ENCODE measurements around the gene ZNF534. TPM values are rescaled to one million over a fixed set of nuclear protein-coding genes. Genes with fewer than 3 reads are reported as not detected.

ZNF534 gene
- polyA plus RNA-seq (2013, experiment 1 of 2) = 0.14 TPM
- polyA plus RNA-seq (2013, experiment 2 of 2) = 0.15 TPM

GRCh38 chr19:52428937-52429336 lies at the start of gene ZNF534:
Gene ZNF534 (plus strand): TSS chr19:52429148. CDS start chr19:52431475, 2,327 bp downstream.
- WGBS, 2 donors (ENCODE audit: extremely low coverage in 2 of 2, insufficient read length in 2 of 2, insufficient replicate concordance in 1 of 2) = no CpG with 5 or more reads among the region's 27 CpGs
- no peak within 1 kb of the TSS for H4K91ac ChIP-seq (ENCODE audit: low read depth, low read length, poor library complexity)

GRCh38 chr19:52391135-52391534 lies 37.8 kb upstream of the ZNF534 start:
- Histone ChIP-seq H3K18ac (ENCODE audit: low read length) (no peak overlapping the region), H3K79me1 (ENCODE audit: low read depth, low read length) (no peaks in the 10 kb centered on the region), H3K4me3 (ENCODE audit: low read length in 2 of 2) (no peak overlapping the region), H2AK5ac (ENCODE audit: low read depth, low read length) (no peak overlapping the region), H3K14ac (ENCODE audit: low read length) (no peak overlapping the region), H3K27me3 (ENCODE audit: control insufficient read depth in 3 of 3, insufficient read depth in 3 of 3, low read depth in 1 of 3, low read length in 3 of 3) (no peaks in the 10 kb centered on the region), H3K4me2 (ENCODE audit: insufficient read depth, low read length, poor library complexity, severe bottlenecking) (no peak overlapping the region), H2BK15ac (ENCODE audit: low read length) (no peak overlapping the region), H4K91ac (ENCODE audit: low read depth, low read length, poor library complexity) (no peak overlapping the region), H4K8ac (ENCODE audit: low read depth, low read length) (no peak overlapping the region), H2BK12ac (ENCODE audit: low read length) (no peak overlapping the region), H3K4me1 (ENCODE audit: control insufficient read depth in 2 of 2, insufficient read depth in 1 of 2, low read depth in 1 of 2, low read length in 2 of 2) (no peaks in the 10 kb centered on the region), H2AFZ (ENCODE audit: low read length) (no peak overlapping the region), H3K27ac (replicated peaks; ENCODE audit: low read length) (no peak overlapping the region), H3K9ac (ENCODE audit: low read depth, low read length, poor library complexity) (no peak overlapping the region), H3K23ac (ENCODE audit: low read depth, low read length, poor library complexity) (no peak overlapping the region), H2BK120ac (ENCODE audit: low read depth, low read length) (no peak overlapping the region), H3K36me3 (replicated peaks in 1 of 2; ENCODE audit: control insufficient read depth in 2 of 2, insufficient read depth in 2 of 2, low read length in 2 of 2) (peaks cover 6 to 71% of the 10 kb centered on the region in 2 donors), H3K4ac (ENCODE audit: low read length) (no peak overlapping the region), H2BK5ac (ENCODE audit: low read length) (no peak overlapping the region), H3K9me3 (replicated peaks in 1 of 2; ENCODE audit: control insufficient read depth in 2 of 2, insufficient read depth in 1 of 2, low read depth in 1 of 2, low read length in 2 of 2) (peaks cover 21 to 78% of the 10 kb centered on the region in 2 donors)
- DNase-seq (ENCODE audit: low spot score) = no peak
- no CpG with 5 or more reads among the region's 1 CpG for WGBS, 2 donors (ENCODE audit: extremely low coverage in 2 of 2, insufficient read length in 2 of 2, insufficient replicate concordance in 1 of 2)

More at GRCh38 chr19:52428937-52429336, at the start of gene ZNF534:
- peaks cover 5 to 14% of the 10 kb centered on the region in 2 donors for H3K9me3 ChIP-seq (replicated peaks in 1 of 2; ENCODE audit: control insufficient read depth in 2 of 2, insufficient read depth in 1 of 2, low read depth in 1 of 2, low read length in 2 of 2)
- no peak for DNase-seq (ENCODE audit: low spot score)
- no peak within 1 kb of the TSS for H3K23ac ChIP-seq (ENCODE audit: low read depth, low read length, poor library complexity)
- no peaks in the 10 kb centered on the region for H3K27me3 ChIP-seq (ENCODE audit: control insufficient read depth in 3 of 3, insufficient read depth in 3 of 3, low read depth in 1 of 3, low read length in 3 of 3)
- H3K4me1 ChIP-seq (ENCODE audit: control insufficient read depth in 2 of 2, insufficient read depth in 1 of 2, low read depth in 1 of 2, low read length in 2 of 2) = no peaks in the 10 kb centered on the region
- no peaks in the 10 kb centered on the region for H3K36me3 ChIP-seq (replicated peaks in 1 of 2; ENCODE audit: control insufficient read depth in 2 of 2, insufficient read depth in 2 of 2, low read length in 2 of 2)
- H2BK120ac ChIP-seq (ENCODE audit: low read depth, low read length) = no peak within 1 kb of the TSS
- H2BK15ac ChIP-seq (ENCODE audit: low read length) = no peak within 1 kb of the TSS
- H3K4me3 ChIP-seq (ENCODE audit: low read length in 2 of 2) = no peak within 1 kb of the TSS
- no peak within 1 kb of the TSS for H3K4me2 ChIP-seq (ENCODE audit: insufficient read depth, low read length, poor library complexity, severe bottlenecking)
- H2AFZ ChIP-seq (ENCODE audit: low read length) = no peak within 1 kb of the TSS
- no peak within 1 kb of the TSS for H2AK5ac ChIP-seq (ENCODE audit: low read depth, low read length)
- no peak within 1 kb of the TSS for H2BK5ac ChIP-seq (ENCODE audit: low read length)
- no peak within 1 kb of the TSS for H3K14ac ChIP-seq (ENCODE audit: low read length)
- H3K18ac ChIP-seq (ENCODE audit: low read length) = no peak within 1 kb of the TSS
- no peak within 1 kb of the TSS for H4K8ac ChIP-seq (ENCODE audit: low read depth, low read length)
- H2BK12ac ChIP-seq (ENCODE audit: low read length) = no peak within 1 kb of the TSS
- H3K9ac ChIP-seq (ENCODE audit: low read depth, low read length, poor library complexity) = no peak within 1 kb of the TSS
- no peak within 1 kb of the TSS for H3K27ac ChIP-seq (replicated peaks; ENCODE audit: low read length)
- H3K79me1 ChIP-seq (ENCODE audit: low read depth, low read length) = no peaks in the 10 kb centered on the region
- H3K4ac ChIP-seq (ENCODE audit: low read length) = no peak within 1 kb of the TSS

GRCh38 chr19:52397310-52398080 lies 31.5 kb upstream of the ZNF534 start, which contains the start of gene ZNF528:
Gene ZNF528 (plus strand): TSS chr19:52397849. CDS start chr19:52402014, 4,165 bp downstream.
- Histone ChIP-seq H3K36me3 (replicated peaks in 1 of 2; ENCODE audit: control insufficient read depth in 2 of 2, insufficient read depth in 2 of 2, low read length in 2 of 2) (peaks cover 4 to 68% of the 10 kb centered on the region in 2 donors), H2BK15ac (ENCODE audit: low read length) (no peak within 1 kb of the TSS), H3K4ac (ENCODE audit: low read length) (no peak within 1 kb of the TSS), H3K23ac (ENCODE audit: low read depth, low read length, poor library complexity) (no peak within 1 kb of the TSS), H2BK5ac (ENCODE audit: low read length) (no peak within 1 kb of the TSS), H3K4me3 (ENCODE audit: low read length in 2 of 2) (peak within 1 kb of the TSS; percentile 62 to 75), H3K4me2 (ENCODE audit: insufficient read depth, low read length, poor library complexity, severe bottlenecking) (peak within 1 kb of the TSS; percentile 52), H3K18ac (ENCODE audit: low read length) (peak within 1 kb of the TSS; percentile 57), H3K4me1 (ENCODE audit: control insufficient read depth in 2 of 2, insufficient read depth in 1 of 2, low read depth in 1 of 2, low read length in 2 of 2) (peaks cover 0 to 1% of the 10 kb centered on the region in 2 donors), H3K9ac (ENCODE audit: low read depth, low read length, poor library complexity) (peak within 1 kb of the TSS; percentile 53), H2AFZ (ENCODE audit: low read length) (peak within 1 kb of the TSS; percentile 78), H4K91ac (ENCODE audit: low read depth, low read length, poor library complexity) (no peak within 1 kb of the TSS), H3K27ac (replicated peaks; ENCODE audit: low read length) (no peak within 1 kb of the TSS), H3K9me3 (replicated peaks in 1 of 2; ENCODE audit: control insufficient read depth in 2 of 2, insufficient read depth in 1 of 2, low read depth in 1 of 2, low read length in 2 of 2) (peaks cover 13 to 50% of the 10 kb centered on the region in 2 donors), H4K8ac (ENCODE audit: low read depth, low read length) (no peak within 1 kb of the TSS), H3K27me3 (ENCODE audit: control insufficient read depth in 3 of 3, insufficient read depth in 3 of 3, low read depth in 1 of 3, low read length in 3 of 3) (no peaks in the 10 kb centered on the region), H2BK120ac (ENCODE audit: low read depth, low read length) (no peak within 1 kb of the TSS), H2AK5ac (ENCODE audit: low read depth, low read length) (no peak within 1 kb of the TSS), H3K14ac (ENCODE audit: low read length) (no peak within 1 kb of the TSS), H3K79me1 (ENCODE audit: low read depth, low read length) (no peaks in the 10 kb centered on the region), H2BK12ac (ENCODE audit: low read length) (no peak within 1 kb of the TSS)
- no CpG with 5 or more reads among the region's 36 CpGs for WGBS, 2 donors (ENCODE audit: extremely low coverage in 2 of 2, insufficient read length in 2 of 2, insufficient replicate concordance in 1 of 2)
- DNase-seq (ENCODE audit: low spot score) = peak; percentile 27

- H3K79me1 ChIP-seq (ENCODE audit: low read depth, low read length) = no peaks in the 10 kb centered on the region
- H3K4me3 ChIP-seq (ENCODE audit: low read length in 2 of 2) = peak overlapping the region; percentile 62 to 75
- no peak for DNase-seq (ENCODE audit: low spot score)
- no peak overlapping the region for H3K18ac ChIP-seq (ENCODE audit: low read length)
- H3K9ac ChIP-seq (ENCODE audit: low read depth, low read length, poor library complexity) = peak overlapping the region; percentile 53
- H2AFZ ChIP-seq (ENCODE audit: low read length) = peak overlapping the region; percentile 78
- H4K91ac ChIP-seq (ENCODE audit: low read depth, low read length, poor library complexity) = no peak overlapping the region
- H2BK120ac ChIP-seq (ENCODE audit: low read depth, low read length) = no peak overlapping the region
- H3K14ac ChIP-seq (ENCODE audit: low read length) = no peak overlapping the region
- H3K4me2 ChIP-seq (ENCODE audit: insufficient read depth, low read length, poor library complexity, severe bottlenecking) = peak overlapping the region; percentile 52
- no peak overlapping the region for H3K23ac ChIP-seq (ENCODE audit: low read depth, low read length, poor library complexity)
- no peak overlapping the region for H3K27ac ChIP-seq (replicated peaks; ENCODE audit: low read length)
- no peaks in the 10 kb centered on the region for H3K27me3 ChIP-seq (ENCODE audit: control insufficient read depth in 3 of 3, insufficient read depth in 3 of 3, low read depth in 1 of 3, low read length in 3 of 3)
- H2AK5ac ChIP-seq (ENCODE audit: low read depth, low read length) = no peak overlapping the region
- H3K4me1 ChIP-seq (ENCODE audit: control insufficient read depth in 2 of 2, insufficient read depth in 1 of 2, low read depth in 1 of 2, low read length in 2 of 2) = peaks cover 0 to 1% of the 10 kb centered on the region in 2 donors
- WGBS, 2 donors (ENCODE audit: extremely low coverage in 2 of 2, insufficient read length in 2 of 2, insufficient replicate concordance in 1 of 2) = no CpG with 5 or more reads among the region's 14 CpGs
- no peak overlapping the region for H2BK15ac ChIP-seq (ENCODE audit: low read length)
- no peak overlapping the region for H3K4ac ChIP-seq (ENCODE audit: low read length)
- no peak overlapping the region for H2BK12ac ChIP-seq (ENCODE audit: low read length)
- H3K9me3 ChIP-seq (replicated peaks in 1 of 2; ENCODE audit: control insufficient read depth in 2 of 2, insufficient read depth in 1 of 2, low read depth in 1 of 2, low read length in 2 of 2) = peaks cover 13 to 55% of the 10 kb centered on the region in 2 donors
- H2BK5ac ChIP-seq (ENCODE audit: low read length) = no peak overlapping the region
- H4K8ac ChIP-seq (ENCODE audit: low read depth, low read length) = no peak overlapping the region
- peaks cover 4 to 73% of the 10 kb centered on the region in 2 donors for H3K36me3 ChIP-seq (replicated peaks in 1 of 2; ENCODE audit: control insufficient read depth in 2 of 2, insufficient read depth in 2 of 2, low read length in 2 of 2)
These were observed 30.9 kb upstream of the ZNF534 start for GRCh38 chr19:52398081-52398441.

All from neuronal stem cell (in vitro differentiated cells).